NCI-H146 (cell line): Measurements from ENCODE around the gene PRIMA1.

Source experiments
- DNase-seq: peaks from one replicate; lab custom pipeline; 2025; lab: John Stamatoyannopoulos, UW

PRIMA1 gene

DNA sequence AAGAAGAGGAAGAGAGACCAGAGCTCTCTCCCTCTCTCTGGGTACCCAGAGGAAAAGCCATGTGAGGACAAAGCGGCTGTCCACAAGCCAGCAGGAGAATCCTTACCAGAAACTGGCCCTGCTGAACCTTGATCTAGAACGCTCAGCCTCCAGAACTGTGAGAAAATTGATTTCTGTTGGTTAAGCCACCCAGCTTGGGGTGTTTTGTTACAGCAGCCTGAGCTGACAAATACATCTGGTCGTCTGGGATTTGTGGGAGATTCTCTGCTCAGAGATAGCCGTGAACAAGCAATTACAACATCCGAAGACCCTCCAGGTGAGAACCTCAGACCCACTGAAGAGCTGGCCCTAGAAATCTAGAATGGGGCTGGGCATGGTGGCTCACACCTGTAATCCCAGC, 6.5 kb upstream of the PRIMA1 start:
- no peak for DNase-seq

DNA sequence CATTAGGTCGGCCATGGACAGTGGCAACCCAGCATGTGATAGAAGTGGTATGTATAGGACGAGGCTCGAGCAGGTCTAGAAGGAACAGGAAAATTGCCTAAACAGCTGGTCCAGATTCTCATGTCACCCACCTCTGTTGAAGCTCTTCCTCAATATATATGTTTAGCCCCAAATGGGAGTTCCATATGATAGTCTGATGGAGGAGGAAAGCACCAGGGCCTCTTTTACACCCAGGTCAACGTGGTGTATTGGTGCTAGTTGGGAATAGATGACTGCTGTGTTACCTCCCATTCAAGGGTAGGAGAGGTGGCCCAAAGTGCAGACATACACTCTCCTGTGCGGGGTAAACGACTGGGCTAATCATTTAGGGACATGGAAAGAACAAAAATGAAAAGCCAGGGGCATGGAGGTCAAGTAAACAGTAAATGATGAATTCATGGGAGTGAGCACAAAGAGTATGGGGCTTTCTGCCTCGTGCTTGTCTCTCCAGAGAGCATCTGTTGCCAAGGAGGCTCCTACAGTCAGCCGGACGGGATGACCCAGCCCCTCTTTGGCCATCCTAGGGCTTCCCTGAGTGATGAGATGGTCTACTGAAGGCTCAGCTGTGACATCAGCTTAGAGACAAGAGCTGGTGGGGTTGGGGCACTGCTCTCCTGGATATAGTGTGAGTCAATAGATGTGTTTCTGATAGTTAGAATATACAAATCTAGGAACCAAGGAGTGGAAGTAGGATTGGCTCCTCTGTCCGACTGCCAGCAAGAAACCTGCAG, 5.5 kb upstream of the PRIMA1 start:
- DNase-seq: no peak

DNA sequence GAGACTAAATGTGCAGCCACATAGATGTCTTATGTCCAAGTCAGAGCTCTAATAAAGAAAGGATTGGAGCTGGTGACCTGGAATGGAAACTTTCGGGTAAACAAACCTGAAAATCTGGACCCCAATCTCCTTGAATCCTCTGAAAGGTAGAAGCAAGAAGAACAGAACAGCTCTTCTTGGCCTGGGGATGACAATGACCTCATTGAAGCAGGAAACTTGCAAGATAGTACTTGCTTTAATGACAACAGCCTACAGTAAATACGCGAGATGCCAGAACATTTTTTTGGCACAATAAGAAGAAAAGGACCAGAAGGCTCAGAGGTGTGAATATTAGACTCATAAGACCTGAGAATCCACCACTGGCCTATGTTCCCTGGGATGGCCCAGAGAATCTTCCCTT, 4.1 kb upstream of the PRIMA1 start:
- DNase-seq: no peak

DNA sequence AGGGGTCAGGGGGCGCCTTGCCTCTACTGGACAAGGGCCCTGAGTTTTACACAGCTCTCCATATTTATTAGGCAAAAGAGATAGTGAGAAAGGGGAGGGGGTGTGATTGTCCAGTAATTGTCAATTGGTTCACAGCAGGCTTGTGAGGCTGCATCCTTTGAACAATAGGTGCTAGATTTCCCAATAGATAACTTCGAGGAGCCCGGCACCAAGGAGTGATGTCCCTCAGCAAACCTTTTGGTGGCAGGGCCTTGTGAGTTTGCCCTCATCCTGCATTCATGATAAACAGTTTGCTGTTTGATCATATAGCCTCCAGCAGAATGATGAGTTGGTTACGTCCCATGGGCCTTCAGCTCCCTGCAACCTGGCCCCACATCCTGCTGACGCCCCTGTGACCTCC, 2.7 kb upstream of the PRIMA1 start:
- DNase-seq: no peak

DNA sequence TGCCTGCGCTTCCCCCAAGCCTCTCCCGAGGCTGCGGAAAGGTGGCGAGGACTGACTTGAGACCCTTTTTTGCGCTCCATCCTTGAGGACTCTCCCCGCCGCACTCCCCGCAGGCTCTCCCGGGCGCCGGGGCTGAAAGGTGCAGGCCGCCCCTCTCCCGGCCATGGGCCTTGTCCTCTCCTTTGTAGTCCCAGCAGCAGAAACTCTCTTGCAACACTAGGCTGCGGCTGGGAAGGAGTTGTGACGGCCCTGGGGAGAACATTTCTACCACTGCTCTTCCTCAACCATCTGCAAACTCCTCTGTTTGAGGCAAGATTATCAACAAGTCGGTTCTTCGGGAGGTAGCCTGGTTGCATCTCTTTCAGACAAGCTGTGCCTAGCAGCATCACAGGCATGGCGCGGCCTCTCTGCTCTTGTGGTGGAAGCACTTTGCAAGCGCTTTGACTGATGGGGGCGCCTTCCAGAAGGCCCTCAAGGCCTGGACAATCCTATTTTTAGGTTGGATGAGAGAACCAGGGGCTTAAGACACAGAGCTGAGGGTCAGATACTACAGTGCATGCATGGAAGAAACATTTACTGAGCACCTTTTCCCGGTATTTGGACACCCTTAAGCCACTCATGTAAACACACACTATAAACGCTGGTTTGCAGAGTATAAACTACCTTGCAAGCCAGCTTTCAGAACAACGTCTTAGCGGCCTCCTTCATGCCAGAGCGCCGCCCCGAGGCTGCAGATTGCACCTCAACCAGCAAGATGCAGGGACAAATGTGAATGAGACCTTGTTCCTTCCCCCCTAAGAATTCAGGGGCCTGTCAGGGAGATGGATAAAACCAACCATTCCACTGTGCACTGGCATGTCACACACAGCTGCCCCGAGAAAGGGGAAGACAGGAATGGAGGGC, 1.2 kb upstream of the PRIMA1 start:
- no peak for DNase-seq

DNA sequence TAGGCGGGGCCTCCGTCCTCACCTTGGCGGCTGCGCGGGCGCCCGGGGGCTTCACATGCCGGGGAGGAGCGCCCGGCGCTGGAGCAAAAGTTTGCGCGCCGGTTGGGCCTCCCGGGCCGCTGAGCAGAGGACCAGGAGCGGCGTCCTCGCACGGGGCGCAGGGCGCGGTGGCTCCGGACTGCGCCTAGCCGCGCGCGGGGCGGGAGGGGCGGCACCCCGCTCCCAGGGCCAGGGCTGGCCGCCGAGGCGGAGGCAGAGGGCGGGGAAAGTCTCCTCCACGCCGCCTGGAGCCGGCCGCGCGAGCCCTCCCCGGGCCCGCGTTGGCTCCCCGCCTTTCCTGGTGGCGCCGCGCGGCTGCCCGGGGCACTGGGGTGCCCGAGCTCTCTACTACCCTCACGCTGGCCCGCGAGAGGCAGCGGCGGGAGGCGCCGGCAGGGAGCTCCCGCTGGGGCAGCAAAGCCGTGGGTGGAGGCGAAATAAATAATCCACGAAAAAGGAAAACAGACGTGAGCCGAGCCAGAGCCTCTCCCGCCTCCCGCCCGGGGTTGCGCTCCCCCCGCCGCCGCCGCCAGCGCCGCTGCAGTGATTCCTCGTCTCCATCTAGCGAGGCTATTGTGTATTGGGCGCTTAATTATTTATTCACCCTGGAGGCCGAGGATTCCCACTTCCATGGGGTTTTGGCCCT, 400 bp upstream of the PRIMA1 start:
- DNase-seq: peak; percentile 28

DNA sequence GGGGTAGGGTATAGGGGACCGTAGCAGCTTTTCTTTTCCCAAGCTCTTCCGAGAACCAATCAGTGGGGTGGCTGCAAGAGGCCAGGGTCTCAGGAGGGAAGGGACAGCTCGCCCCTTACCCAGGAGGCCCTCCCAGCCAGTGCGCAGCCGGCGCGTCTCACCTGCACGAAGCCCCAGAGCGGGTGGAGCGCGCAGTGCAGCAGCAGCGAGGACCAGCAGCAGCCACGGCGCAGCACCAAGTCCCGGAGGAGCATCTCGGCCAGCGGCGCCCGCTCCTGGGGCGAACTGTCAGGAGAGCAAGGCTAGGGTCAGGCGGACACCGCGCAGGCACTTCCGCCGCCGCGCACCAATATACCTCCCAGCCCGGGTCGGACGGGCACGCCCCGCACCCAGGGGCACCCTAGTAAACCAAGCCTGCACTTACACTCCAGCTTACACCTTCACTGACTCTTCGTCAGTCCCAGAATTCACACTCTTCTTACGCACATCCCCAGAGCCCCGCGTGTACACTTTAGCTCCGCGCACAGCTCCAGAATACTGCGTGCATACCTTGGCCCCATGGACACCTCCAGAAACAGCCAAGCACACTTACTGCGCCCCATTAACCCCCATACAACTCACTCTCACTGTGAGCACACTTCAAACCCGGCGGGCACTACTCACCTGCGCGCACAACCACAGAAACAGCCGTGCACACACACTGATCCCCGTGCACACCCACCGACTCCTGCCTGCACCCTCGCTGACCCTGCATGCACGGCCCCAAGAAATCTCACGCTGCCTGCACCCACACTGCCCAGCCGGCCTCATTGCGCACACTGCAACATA, 606 bp downstream of the PRIMA1 start:
- DNase-seq: no peak

DNA sequence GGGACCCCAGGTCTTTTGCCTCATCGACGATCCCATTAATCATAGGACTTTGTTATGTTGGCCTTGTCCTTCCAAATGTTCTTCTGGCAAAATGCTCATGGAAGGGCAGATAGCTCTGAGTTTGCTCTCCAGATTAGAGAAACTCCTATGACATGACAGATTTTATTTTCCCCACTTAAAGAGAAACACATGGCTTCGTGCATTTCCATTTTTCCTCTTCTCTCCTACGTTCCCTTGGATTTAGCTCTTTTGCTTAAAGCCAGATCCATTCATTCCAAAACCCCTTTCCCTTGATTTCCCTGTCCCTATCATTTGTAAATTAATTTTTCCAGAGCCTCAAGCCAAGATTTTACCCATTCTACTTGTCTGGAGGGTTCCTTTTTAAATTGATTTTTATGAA, 2.9 kb downstream of the PRIMA1 start:
- DNase-seq: no peak

DNA sequence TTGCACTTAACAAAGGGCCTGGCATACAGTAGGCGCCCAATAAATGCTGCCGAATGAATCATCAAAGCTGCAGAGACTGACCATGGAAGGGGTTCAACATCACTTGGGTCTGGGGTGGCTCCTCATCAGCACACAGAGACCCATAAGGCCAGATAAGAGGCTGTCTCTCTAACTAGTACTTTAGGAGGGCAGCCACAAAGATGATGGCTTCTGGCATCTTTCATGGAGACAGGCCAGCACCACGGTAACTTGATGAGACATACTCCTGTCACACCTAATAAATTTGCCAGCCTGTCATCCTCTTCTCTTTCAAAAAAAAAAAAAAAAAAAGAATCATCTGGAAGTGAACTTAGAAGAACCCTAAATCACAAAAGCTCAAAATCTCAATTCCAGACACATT, 3.4 kb downstream of the PRIMA1 start:
- no peak for DNase-seq

DNA sequence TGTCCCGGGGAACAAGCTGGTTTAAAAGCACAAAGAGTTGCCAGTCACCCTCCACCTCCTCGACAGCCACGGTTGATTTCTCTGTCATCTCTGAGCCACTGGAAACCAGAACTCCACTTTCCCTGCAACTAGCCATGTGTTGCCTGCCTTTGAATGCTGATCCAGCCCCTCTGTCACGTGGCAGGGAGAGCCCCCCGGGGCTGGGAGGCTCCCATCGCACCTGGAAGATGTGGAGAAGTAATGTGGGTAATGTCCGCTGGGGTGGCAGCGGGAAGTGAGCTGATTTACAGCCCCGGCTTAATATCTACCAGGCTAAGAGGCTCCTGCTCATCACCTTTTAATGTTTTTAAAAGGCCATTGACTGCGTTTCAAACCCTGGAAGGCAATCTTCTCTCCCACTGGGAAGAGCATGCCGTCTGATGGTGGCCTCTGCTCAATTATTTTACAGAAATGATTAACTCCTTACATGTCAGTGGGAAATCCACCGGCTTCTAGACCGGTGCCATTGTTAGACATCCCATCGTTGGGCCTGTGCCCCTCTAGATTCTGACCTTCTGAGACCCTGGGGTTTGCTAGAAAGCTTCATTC, 7.4 kb downstream of the PRIMA1 start:
- no peak for DNase-seq

DNA sequence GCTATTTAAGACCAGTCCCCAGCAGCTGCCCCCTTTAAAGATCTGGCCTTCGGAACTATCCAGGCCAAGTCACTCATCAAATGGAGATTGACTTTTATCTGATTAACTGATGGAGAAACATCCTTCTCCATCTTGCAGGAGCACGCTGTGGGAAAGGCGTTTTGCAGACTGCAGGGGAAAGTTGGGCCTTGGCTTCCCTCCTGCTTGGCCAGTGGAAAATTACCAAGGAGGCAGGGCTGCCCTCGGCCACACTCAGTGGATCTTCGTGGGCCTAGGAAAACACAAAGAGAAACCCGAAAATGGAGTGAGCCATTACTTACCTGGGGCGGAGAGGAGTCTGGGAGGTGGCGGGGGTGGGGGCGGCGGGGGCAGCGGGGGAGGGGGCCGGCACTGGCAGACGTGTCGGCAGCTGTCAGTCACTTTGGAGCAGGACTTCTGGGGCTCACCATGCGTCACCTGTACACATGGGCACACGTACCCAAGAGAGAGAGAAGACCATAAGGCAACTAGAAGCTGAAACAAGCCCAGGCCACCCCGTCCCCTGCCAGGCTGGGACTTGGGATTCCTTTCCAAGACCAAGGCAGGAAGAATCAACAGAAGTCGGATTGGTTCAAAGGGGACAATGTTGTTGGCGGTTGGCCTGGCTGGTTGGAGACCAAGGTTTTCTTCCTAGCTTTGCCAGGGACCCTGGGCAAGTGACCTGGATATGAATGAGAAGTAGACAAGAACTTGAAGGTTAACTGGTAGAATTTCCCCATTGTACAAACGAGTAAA, 9.2 kb downstream of the PRIMA1 start:
- no peak for DNase-seq

DNA sequence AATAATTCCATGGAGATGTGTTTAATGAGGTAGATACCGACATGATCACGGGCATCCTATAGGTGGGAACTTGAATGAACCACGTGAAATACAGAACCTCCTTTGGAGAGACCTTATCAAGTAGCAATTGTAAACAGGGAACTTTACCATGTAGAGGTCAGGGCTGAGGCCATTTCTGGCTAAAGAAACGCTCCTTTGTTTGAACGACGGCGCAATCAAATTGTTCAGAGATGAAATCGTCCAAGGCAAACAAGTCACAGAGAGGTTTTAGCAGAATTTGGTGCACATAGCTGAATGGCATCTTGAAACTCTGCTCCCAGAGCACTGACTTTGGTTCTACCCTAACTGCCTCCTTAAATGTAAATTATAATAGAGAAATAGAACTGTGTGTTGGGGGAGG, 9.8 kb downstream of the PRIMA1 start:
- no peak for DNase-seq

DNA sequence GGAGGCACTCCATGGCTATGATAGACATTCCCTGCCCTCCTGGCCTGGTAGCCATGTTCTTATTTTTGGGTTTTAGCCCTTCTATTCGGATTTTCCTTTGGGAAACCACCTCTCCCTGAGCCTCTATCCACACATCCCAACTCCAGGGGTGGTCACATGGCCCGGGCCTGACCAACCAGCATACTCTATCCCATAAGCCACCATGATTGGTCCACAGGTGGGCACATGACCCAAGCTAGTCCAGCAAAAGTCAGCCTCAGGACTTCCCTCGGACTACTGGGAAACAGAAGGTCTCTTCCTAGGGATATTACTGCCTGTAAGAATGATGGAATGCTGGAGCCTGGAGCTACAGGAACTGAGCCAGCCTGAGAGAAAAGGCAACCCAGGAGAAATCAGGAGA, 12.5 kb downstream of the PRIMA1 start:
- DNase-seq: no peak

DNA sequence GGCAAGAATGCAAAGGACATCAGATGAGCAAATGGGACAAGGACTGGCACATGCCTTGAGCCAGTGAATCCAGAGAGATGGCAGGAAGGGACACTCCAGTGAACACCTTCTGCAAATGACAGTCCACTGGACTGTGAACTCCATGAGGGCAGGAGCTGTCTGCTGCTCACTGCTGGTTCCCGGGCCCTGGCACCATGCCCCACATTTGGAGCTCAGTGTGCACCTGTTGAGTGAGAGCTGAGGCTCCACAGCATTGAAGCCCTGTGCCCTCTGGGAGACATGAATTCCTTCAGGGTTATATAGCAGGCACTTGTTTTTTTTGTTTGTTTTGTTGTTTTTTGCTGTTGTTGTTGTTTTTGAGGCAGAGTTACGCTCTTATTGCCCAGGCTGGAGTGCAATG, 13.1 kb downstream of the PRIMA1 start:
- DNase-seq: no peak

DNA sequence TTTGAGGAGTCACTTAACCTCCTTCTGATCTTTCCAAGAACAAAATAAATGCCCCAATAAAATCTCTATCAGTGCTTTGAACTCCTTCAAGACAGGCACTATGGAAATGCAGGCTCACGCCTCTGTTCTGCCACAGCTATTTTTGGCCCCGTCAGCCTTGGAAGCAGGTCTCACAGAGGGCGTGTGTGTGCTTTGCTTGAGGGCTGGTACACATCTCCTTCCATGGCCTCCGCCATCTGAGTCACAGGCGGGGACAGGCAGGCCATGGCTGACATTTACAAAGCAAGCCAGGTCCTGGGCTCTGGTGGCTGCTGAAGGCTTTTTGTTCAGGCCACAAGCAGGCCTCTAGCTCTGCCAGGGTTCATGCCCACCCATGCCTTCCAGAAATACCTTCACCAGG, 16.0 kb downstream of the PRIMA1 start:
- DNase-seq: no peak

DNA sequence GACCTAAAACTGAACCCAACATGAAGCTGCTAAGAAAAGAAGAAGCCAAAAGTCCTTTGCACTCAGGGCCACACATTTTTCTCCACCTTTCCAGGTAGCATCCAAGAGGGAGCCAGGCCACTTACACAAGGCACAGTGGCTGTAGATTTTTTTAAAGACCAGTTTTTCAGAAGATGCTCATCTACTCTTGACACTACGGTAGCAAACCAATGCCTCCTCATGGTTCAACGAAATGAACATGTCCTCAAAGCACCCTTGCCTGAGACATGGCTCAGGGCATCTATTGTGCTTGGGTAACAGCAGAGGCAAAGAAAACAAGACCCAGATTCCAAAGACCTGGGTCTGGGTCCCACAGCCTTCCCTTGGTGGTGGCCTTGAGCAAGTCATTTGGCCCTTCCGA, 22.3 kb downstream of the PRIMA1 start:
- no peak for DNase-seq

DNA sequence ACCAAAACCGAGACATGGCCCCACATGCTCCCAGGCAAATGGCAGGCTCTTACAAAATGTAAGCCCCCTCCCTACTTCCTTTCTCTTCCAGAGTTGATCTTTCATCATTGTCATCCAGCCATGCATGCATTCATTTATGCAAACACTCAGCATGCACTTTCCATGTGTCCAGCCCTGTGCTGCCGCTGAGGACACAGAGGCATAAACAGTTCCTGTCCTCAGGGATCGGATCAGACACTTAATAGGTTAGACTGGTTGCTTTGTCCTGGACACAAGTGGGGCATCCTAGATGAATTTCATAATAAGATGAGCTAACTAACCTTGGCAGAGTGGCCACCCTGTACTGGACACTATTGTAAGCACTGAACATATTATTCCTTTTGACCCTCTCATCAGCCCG, 23.1 kb downstream of the PRIMA1 start:
- DNase-seq: peak; percentile 17

DNA sequence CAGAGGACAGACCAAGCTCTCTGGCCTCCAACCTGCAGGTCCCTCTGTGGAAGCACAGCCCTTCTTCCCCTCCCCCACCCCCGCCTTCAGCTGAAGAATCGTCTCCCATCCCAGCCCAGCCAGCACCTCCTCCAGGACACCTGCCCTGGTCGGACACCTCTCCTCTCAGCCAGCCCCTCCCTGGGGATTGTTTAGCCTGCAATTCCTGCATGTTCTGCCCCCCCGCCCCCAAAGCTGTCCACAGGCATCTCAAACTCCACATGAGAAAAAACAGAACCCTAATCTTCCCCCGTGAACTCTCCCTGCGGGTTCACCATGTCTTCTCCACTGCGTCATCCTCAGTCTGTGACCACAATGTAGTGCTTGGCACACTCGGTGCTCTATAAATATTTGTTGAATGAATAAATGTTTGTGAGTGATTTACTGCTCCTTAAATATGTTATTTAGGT, 24.1 kb downstream of the PRIMA1 start:
- no peak for DNase-seq

DNA sequence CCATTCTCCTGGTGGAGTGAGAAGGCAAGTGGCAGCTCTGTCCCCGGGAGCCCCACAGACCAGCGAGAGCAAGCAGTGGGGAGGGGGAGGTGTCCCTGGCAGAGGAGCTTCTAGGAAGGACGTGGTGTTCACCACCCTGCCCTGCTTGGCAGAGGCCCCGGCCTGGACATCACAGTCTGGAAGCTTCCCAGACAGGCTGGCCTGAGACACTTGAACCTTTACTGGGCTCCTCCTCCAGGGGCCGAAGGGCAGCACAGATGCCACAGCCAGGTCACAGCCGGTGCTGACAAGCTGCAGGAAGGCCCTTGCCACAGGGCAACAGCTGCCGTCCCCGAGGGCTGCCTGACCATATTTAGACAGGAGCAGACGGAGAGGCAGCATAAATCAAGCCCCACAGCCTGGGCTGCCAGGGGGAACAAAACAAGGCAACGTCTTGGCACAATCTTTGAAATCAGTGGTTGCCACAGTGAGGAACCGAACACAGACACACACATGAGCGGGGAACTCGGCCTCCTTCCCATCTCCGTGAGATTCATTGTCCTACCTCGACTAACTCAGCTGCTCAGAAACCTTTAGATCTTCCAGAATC, 28.5 kb downstream of the PRIMA1 start:
- DNase-seq: peak; percentile 49

DNA sequence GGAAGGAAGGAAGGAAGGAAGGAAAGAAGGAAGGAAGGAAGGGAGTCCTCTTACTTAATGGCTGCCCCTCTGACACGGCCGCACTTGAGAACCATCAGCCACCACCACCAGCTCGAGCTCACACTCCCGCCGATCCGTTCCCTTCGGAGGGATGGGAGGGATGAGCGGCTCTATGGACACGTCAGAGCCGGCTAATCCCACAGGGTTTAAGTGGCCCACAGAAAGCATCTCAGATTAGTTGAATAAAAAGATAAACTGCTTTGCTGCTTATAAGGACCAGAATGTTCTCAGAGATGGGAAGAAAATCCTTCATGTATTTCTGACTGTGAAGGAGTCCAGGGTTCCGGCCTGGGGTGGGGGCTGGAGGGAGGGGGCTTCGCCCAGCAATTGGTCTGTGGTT, 31.1 kb downstream of the PRIMA1 start:
- DNase-seq: no peak
